Coronary artery (tissue), 2 donors: ENCODE measurements around the gene UEVLD.

Experiments
- DNase-seq: peaks from one replicate; pipeline ENCODE4 v3.0.0-alpha.2; 2017; ENCODE audit warnings: low spot score
- H3K27ac ChIP-seq, 2 donors: fragments of 200-600 bp; sonication (generic); one replicate each; pipeline ENCODE4 v1.5.1; 2016 to 2019
- H3K4me3 ChIP-seq: fragments of 200-600 bp; sonication (generic); 2 replicates; pipeline ENCODE4 v1.5.1; 2016; ENCODE audit warnings: mild to moderate bottlenecking, moderate library complexity
- TF ChIP-seq, protein P1 (sequence below): fragments of 200-600 bp; sonication (generic); IDR thresholded peaks from one replicate; pipeline ENCODE4 v1.5.1; 2019; ENCODE audit warnings: antibody characterized with exemption

UEVLD gene

DNA sequence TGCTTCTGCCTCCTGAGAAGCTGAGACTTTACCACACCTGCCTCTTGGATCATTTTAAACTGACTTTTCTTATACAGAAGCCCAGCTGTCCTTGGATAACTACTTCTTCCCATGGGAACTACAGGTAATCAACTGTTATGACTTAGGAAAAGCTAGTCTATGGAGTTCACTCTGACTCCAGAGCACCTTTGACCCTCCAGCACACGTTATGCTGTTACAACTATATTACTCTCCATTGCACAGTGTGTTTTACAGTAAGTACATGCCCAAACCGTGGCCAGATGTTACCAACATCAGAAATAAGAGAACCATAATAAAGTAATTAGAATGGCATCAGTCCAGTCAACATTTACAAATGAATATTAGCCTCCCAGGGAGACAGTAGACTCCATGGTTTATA is 40.5 kb downstream of the UEVLD start:
- TF ChIP-seq, protein P1, sequence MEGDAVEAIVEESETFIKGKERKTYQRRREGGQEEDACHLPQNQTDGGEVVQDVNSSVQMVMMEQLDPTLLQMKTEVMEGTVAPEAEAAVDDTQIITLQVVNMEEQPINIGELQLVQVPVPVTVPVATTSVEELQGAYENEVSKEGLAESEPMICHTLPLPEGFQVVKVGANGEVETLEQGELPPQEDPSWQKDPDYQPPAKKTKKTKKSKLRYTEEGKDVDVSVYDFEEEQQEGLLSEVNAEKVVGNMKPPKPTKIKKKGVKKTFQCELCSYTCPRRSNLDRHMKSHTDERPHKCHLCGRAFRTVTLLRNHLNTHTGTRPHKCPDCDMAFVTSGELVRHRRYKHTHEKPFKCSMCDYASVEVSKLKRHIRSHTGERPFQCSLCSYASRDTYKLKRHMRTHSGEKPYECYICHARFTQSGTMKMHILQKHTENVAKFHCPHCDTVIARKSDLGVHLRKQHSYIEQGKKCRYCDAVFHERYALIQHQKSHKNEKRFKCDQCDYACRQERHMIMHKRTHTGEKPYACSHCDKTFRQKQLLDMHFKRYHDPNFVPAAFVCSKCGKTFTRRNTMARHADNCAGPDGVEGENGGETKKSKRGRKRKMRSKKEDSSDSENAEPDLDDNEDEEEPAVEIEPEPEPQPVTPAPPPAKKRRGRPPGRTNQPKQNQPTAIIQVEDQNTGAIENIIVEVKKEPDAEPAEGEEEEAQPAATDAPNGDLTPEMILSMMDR = no peak
- DNase-seq = no peak
- H3K4me3 ChIP-seq = no peak overlapping the region

DNA sequence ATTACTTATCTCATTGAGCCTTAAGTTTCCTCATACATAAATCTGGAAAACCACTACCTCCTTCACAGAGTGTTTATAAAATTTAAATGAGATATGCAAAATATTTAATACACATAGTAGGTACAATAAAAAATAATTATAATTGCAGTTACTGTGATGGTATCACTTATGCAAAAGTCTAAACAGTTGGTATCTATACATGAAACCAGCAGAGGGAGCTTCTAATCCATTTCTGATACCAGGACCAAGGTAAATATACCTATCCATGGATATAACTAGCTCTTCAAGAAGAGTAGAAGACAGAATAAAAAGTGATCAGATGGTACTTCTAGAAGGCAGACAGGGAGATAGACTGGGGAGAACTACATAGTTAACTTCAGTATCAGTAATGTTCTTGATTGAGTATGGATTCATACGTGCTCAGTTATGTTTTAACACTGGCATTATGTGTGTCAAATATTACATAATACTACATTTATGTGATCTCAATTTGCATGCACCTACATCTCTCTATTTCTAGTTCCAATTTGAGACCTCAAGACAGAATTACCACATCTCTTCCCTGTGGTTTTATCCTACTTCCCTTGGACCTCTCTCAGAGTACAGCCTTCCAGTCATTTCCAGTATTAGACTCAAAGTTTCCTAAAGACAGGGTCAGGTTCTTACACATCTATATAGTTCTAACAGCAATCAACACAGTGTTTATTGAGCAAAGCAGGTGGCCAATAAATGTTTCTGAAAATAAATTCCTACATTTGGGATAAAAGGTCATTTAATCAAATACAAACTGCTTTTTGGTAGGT is 48.1 kb downstream of the UEVLD start:
- TF ChIP-seq, protein P1 = no peak
- DNase-seq = no peak
- no peak overlapping the region for H3K4me3 ChIP-seq
- no peak overlapping the region for H3K27ac ChIP-seq

More for the DNA sequence above, 40.5 kb downstream of the UEVLD start:
- no peak overlapping the region for H3K27ac ChIP-seq

DNA sequence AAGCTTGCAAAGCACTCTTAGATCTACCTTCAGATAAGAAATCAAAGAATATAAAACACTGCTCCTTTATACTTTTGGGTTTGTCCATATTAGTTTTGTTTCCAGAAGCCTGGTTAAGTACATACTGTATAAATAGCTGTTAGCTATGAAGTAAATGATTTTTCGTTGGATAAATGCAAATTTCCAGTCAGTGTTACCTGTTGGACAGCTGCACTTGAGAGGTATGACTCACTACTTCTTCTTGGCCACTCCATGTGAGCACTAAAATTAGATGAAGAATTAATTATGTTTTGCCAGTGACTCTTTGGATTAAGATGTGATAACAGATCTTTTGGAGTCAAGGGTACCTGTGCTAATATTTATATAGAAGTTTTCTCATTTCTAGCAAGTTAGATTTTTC is 52.3 kb downstream of the UEVLD start:
- Histone ChIP-seq H3K27ac (no peak overlapping the region), H3K4me3 (no peak overlapping the region)
- DNase-seq = no peak
- TF ChIP-seq, protein P1 = no peak

DNA sequence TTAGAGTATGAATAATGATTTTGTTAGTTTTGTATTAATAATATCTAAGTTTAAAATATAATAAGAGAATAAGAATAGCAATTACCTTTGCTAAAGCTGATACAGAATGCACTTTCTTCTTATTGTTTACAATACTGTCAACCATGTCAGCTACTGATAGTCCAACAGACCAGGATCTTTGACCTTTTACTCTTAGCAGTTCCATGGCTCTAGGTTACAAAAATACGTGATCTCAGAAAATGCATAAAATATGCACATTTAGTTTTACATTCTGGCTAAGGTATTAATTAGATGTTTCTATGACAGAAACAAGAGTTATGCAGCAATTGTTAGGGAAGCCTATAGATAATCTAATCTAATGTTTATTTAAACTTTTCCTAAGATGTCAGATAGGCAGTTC is 54.3 kb downstream of the UEVLD start:
- H3K27ac ChIP-seq = no peak overlapping the region
- DNase-seq = no peak
- H3K4me3 ChIP-seq = no peak overlapping the region
- TF ChIP-seq, protein P1 = no peak

DNA sequence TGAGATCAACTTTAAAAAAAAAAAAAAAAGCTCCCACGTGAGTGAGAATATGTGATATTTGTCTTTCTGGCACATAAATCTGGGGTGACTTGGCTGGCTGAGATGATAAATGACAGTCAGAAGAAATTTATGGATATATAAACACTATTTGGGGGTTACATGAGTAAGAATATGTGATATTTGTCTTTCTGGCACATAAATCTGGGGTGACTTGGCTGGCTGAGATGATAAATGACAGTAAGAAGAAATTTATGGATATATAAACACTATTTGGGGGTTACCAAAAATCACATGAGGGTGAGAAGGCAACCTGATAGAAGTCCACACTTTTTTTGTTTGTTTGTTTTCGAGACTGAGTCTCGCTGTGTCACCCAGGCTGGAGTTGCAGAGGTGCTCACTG is 55.2 kb downstream of the UEVLD start:
- TF ChIP-seq, protein P1 = no peak
- H3K4me3 ChIP-seq = no peak overlapping the region
- DNase-seq = no peak
- no peak overlapping the region for H3K27ac ChIP-seq

DNA sequence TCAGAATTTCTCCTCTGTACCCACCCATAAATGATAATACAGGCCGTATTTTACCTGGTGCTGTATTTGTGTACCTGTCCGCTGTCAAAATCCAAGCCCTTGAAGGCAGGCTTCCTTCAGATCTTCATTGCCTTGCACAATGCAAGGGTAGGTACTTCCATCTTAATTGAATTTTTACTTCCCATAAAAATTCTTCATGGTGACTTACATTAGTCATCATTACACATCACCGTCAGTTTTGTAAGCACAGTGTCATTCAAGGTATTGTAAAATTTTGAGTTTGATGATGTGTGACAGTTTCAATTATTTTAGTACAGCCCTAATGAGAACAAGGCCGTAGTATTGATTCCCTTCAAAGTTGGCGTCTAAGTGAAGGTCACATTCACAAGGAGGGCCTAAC is 61.0 kb downstream of the UEVLD start:
- TF ChIP-seq, protein P1 = no peak
- no peak for DNase-seq
- H3K4me3 ChIP-seq = peak overlapping the region; percentile 92
- peak overlapping the region; percentile 90 to 97 for H3K27ac ChIP-seq
